ENCODE data around the gene JADE3.
"Not testable (repeated sequence)": the region's sequence is repeated elsewhere in the genome, so short reads cannot be mapped to it uniquely, and the experiment has no call there.

Gene JADE3

GRCh38 chrX:46938589-46938988 is 26.4 kb downstream of the JADE3 start:
- Histone ChIP-seq H3K9ac (ENCODE audit: low read length) (no peak overlapping the region), H3K27me3 (ENCODE audit: control insufficient read depth in 1 of 2, insufficient read depth in 2 of 2, low read length in 2 of 2) (no peaks in the 10 kb centered on the region), H3K9me3 (ENCODE audit: low read length) (peaks cover 5% of the 10 kb centered on the region), H3K4me3 (ENCODE audit: low read depth in 1 of 2, low read length in 2 of 2) (no peak overlapping the region), H3K27ac (ENCODE audit: low read depth, low read length) (no peak overlapping the region), H3K4me1 (ENCODE audit: insufficient read depth, low read length) (no peaks in the 10 kb centered on the region), H3K36me3 (ENCODE audit: insufficient read depth, low read length) (no peaks in the 10 kb centered on the region)

DNA sequence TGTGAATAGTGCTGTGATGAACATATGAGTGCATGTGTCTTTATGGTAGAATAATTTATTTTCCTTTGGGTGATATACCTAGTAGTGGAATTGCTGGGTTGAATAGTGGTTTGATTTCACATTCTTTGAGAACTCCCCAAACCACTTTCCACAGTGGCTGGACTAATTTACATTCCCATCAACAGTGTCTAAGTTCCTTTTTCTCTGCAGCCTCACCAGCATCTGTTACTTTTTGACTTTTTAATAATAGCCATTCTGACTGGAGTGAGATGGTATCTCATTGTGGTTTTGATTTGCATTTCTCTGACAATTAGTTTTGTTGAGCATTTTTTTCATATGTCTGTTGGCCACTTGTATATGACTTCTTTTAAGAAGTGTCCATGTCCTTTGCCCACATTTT is 29.1 kb downstream of the JADE3 start:
- Histone ChIP-seq H3K27me3 (ENCODE audit: control insufficient read depth in 1 of 2, insufficient read depth in 2 of 2, low read length in 2 of 2) (no peaks in the 10 kb centered on the region), H3K4me3 (ENCODE audit: low read depth in 1 of 2, low read length in 2 of 2) (no peak overlapping the region), H3K27ac (ENCODE audit: low read depth, low read length) (no peak overlapping the region), H3K9me3 (ENCODE audit: low read length) (peaks cover 5% of the 10 kb centered on the region), H3K36me3 (ENCODE audit: insufficient read depth, low read length) (no peaks in the 10 kb centered on the region), H3K9ac (ENCODE audit: low read length) (no peak overlapping the region), H3K4me1 (ENCODE audit: insufficient read depth, low read length) (no peaks in the 10 kb centered on the region)

- no peaks in the 10 kb centered on the region for H3K36me3 ChIP-seq (ENCODE audit: insufficient read depth, low read length)
- no peak overlapping the region for H3K4me3 ChIP-seq (ENCODE audit: low read depth in 1 of 2, low read length in 2 of 2)
- H3K9ac ChIP-seq (ENCODE audit: low read length): no peak overlapping the region
- H3K27me3 ChIP-seq (ENCODE audit: control insufficient read depth in 1 of 2, insufficient read depth in 2 of 2, low read length in 2 of 2): no peaks in the 10 kb centered on the region
- no peaks in the 10 kb centered on the region for H3K9me3 ChIP-seq (ENCODE audit: low read length)
- H3K27ac ChIP-seq (ENCODE audit: low read depth, low read length): no peak overlapping the region
- peaks cover 7% of the 10 kb centered on the region for H3K4me1 ChIP-seq (ENCODE audit: insufficient read depth, low read length)
Observed at GRCh38 chrX:46953137-46953527, 40.9 kb downstream of the JADE3 start.

- Histone ChIP-seq H3K9me3 (ENCODE audit: low read length) (no peaks in the 10 kb centered on the region), H3K36me3 (ENCODE audit: insufficient read depth, low read length) (no peaks in the 10 kb centered on the region), H3K27me3 (ENCODE audit: control insufficient read depth in 1 of 2, insufficient read depth in 2 of 2, low read length in 2 of 2) (no peaks in the 10 kb centered on the region), H3K9ac (ENCODE audit: low read length) (no peak overlapping the region), H3K4me1 (ENCODE audit: insufficient read depth, low read length) (peaks cover 7% of the 10 kb centered on the region), H3K27ac (ENCODE audit: low read depth, low read length) (no peak overlapping the region), H3K4me3 (ENCODE audit: low read depth in 1 of 2, low read length in 2 of 2) (no peak overlapping the region)
Observed at GRCh38 chrX:46953597-46953996, 41.4 kb downstream of the JADE3 start.

- Histone ChIP-seq H3K36me3 (ENCODE audit: insufficient read depth, low read length) (no peaks in the 10 kb centered on the region), H3K9me3 (ENCODE audit: low read length) (no peaks in the 10 kb centered on the region), H3K27ac (ENCODE audit: low read depth, low read length) (no peak overlapping the region), H3K4me3 (ENCODE audit: low read depth in 1 of 2, low read length in 2 of 2) (no peak overlapping the region), H3K4me1 (ENCODE audit: insufficient read depth, low read length) (peaks cover 7% of the 10 kb centered on the region), H3K27me3 (ENCODE audit: control insufficient read depth in 1 of 2, insufficient read depth in 2 of 2, low read length in 2 of 2) (no peaks in the 10 kb centered on the region), H3K9ac (ENCODE audit: low read length) (no peak overlapping the region)
Observed at GRCh38 chrX:46954716-46955115, 42.5 kb downstream of the JADE3 start.

DNA sequence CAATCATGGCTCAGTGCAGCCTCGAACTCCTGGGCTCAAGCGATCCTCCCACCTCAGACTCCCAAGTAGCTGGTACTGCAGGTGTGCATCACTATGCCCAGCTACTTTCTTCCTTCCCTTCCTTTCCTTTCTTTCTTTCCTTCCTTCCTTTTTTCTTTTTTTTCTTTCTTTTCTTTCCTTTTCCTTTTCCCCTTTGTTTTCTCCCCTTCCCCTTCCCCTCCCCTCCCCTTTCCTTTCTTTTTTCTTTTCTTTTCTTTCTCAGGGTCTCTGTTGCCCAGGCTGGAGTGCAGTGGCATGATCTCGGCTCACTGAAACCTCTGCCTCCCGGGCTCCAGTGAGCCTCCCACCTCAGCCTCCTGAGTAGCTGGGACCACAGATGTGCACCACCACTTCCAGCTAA is 44.4 kb downstream of the JADE3 start:
- not testable (repeated sequence) for H3K4me1 ChIP-seq (ENCODE audit: insufficient read depth, low read length); H3K36me3 ChIP-seq (ENCODE audit: insufficient read depth, low read length); H3K4me3 ChIP-seq (ENCODE audit: low read depth in 1 of 2, low read length in 2 of 2); H3K27ac ChIP-seq (ENCODE audit: low read depth, low read length); H3K27me3 ChIP-seq (ENCODE audit: control insufficient read depth in 1 of 2, insufficient read depth in 2 of 2, low read length in 2 of 2); H3K9ac ChIP-seq (ENCODE audit: low read length); H3K9me3 ChIP-seq (ENCODE audit: low read length)

DNA sequence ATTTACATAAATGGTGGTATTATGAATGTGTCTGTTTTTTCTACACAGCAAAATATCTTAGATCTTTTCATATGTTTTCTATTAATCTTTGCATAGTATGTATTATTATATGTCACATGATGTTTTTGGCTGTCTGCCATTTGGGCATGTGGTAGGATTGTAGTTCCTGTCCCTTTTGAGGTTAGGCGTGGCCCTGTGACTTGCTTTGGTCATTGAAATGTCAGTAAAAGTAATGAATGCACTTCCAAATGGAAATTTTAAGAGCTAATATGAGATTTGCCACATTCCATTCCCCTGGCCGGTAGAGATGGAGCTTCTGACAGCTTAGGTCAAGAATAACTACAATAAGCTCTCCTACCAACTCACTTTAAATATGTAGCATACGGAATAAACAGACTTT is 45.1 kb downstream of the JADE3 start:
- no peak overlapping the region for H3K9ac ChIP-seq (ENCODE audit: low read length)
- no peaks in the 10 kb centered on the region for H3K9me3 ChIP-seq (ENCODE audit: low read length)
- no peak overlapping the region for H3K27ac ChIP-seq (ENCODE audit: low read depth, low read length)
- H3K4me1 ChIP-seq (ENCODE audit: insufficient read depth, low read length): peaks cover 7% of the 10 kb centered on the region
- H3K27me3 ChIP-seq (ENCODE audit: control insufficient read depth in 1 of 2, insufficient read depth in 2 of 2, low read length in 2 of 2): no peaks in the 10 kb centered on the region
- H3K36me3 ChIP-seq (ENCODE audit: insufficient read depth, low read length): no peaks in the 10 kb centered on the region
- H3K4me3 ChIP-seq (ENCODE audit: low read depth in 1 of 2, low read length in 2 of 2): no peak overlapping the region

DNA sequence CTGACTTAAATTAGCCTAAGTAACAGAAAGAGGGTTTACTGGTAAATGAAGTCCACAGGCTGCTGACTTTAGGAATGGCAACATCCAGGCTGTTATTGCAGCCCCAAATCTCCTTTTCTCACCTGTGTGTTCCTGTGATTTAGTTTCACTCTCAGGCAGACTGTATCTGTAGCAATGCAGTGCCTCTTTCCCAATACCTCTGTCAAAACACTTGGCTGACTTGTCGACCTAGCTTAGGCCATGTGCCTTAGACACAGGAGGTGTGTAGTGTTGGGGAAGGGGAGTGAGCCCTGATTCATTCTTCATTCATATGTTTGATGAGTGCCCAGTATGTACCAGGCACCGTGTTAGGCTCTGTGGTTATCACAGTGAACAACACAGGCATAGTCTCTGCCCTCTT is 46.9 kb downstream of the JADE3 start:
- Histone ChIP-seq H3K36me3 (ENCODE audit: insufficient read depth, low read length) (no peaks in the 10 kb centered on the region), H3K27me3 (ENCODE audit: control insufficient read depth in 1 of 2, insufficient read depth in 2 of 2, low read length in 2 of 2) (no peaks in the 10 kb centered on the region), H3K9me3 (ENCODE audit: low read length) (no peaks in the 10 kb centered on the region), H3K4me1 (ENCODE audit: insufficient read depth, low read length) (no peaks in the 10 kb centered on the region), H3K4me3 (ENCODE audit: low read depth in 1 of 2, low read length in 2 of 2) (no peak overlapping the region), H3K27ac (ENCODE audit: low read depth, low read length) (no peak overlapping the region), H3K9ac (ENCODE audit: low read length) (no peak overlapping the region)

DNA sequence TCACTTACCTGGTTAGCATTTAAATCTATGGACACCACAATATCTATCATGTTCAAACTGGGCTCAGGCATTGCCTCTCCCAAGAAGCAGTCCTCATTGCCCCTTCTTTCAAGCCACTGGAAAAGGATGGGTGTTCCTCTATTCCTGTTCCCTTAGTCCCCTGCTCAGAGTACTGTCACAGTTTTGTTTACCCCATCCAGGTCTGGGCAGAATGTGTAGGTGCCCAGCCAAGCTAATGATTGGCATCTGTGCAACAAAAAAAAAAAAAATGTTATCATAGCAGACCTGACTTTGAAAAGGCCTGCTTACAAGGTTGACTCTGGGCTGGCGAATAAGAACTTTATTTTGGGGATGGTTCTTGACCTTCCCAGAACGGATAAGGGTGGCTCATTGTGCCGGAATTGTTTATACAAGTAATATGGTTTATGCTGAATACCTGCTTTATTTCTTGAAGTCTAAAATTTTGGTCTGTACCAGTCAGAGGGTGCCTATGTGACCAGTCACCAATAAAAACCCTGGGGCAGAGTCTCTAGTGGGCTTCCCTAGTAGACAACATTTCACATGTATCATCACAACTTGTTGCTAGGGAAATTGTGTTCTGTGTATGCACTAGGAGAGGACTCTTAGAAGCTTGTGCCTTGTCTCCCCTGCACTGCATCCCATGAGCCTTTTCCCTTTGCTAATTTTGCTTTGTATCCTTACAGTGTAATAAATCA is 47.9 kb downstream of the JADE3 start:
- Histone ChIP-seq H3K4me3 (ENCODE audit: low read depth in 1 of 2, low read length in 2 of 2) (no peak overlapping the region), H3K4me1 (ENCODE audit: insufficient read depth, low read length) (no peaks in the 10 kb centered on the region), H3K9ac (ENCODE audit: low read length) (no peak overlapping the region), H3K27ac (ENCODE audit: low read depth, low read length) (no peak overlapping the region), H3K36me3 (ENCODE audit: insufficient read depth, low read length) (no peaks in the 10 kb centered on the region), H3K27me3 (ENCODE audit: control insufficient read depth in 1 of 2, insufficient read depth in 2 of 2, low read length in 2 of 2) (no peaks in the 10 kb centered on the region), H3K9me3 (ENCODE audit: low read length) (no peaks in the 10 kb centered on the region)

GRCh38 chrX:46961097-46961496 is 48.9 kb downstream of the JADE3 start:
- Histone ChIP-seq H3K9ac (ENCODE audit: low read length) (no peak overlapping the region), H3K27me3 (ENCODE audit: control insufficient read depth in 1 of 2, insufficient read depth in 2 of 2, low read length in 2 of 2) (no peaks in the 10 kb centered on the region)

DNA sequence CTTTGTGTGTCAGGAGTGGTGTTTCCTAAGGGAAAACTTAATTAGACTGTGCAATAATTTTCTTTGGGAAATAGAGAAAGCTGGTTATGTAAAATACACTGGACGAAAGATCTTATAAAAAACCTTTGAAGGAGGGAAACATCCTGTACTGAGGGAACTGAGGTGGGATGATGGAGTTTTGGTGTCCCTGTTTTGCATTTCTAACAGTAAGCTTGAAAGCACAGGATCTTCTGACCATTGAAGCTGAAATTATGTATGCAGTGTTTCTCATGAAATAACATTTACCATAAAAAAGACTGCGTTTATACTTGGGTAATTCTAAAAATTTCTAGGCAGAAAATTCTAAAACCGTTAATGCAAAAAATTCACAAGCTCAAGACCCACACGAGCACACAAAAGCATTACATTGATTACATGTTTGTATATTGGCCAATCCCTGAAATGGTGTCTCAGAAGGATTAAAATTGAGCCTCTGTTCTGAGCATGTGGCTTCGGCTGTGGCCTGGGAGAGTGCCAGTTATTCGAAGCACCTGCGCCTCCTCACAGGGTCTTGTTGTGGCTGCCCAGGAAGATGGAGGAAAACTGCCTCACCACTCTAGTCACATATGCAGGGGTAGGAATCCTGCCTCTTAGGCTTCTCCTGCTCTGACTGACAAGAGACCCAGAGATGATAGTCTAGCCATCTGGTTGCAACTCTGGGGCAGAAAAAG is 49.5 kb downstream of the JADE3 start:
- Histone ChIP-seq H3K36me3 (ENCODE audit: insufficient read depth, low read length) (no peaks in the 10 kb centered on the region), H3K4me1 (ENCODE audit: insufficient read depth, low read length) (no peaks in the 10 kb centered on the region), H3K4me3 (ENCODE audit: low read depth in 1 of 2, low read length in 2 of 2) (no peak overlapping the region), H3K27ac (ENCODE audit: low read depth, low read length) (no peak overlapping the region), H3K27me3 (ENCODE audit: control insufficient read depth in 1 of 2, insufficient read depth in 2 of 2, low read length in 2 of 2) (no peaks in the 10 kb centered on the region), H3K9me3 (ENCODE audit: low read length) (no peaks in the 10 kb centered on the region), H3K9ac (ENCODE audit: low read length) (no peak overlapping the region)

More at GRCh38 chrX:46961097-46961496, 48.9 kb downstream of the JADE3 start:
- no peaks in the 10 kb centered on the region for H3K36me3 ChIP-seq (ENCODE audit: insufficient read depth, low read length)
- H3K4me3 ChIP-seq (ENCODE audit: low read depth in 1 of 2, low read length in 2 of 2): no peak overlapping the region
- H3K4me1 ChIP-seq (ENCODE audit: insufficient read depth, low read length): no peaks in the 10 kb centered on the region
- H3K27ac ChIP-seq (ENCODE audit: low read depth, low read length): no peak overlapping the region
- no peaks in the 10 kb centered on the region for H3K9me3 ChIP-seq (ENCODE audit: low read length)

Measured in muscle layer of colon (tissue), 2 donors.